Measurements from ENCODE around the gene LCN9. TPM values are rescaled to one million over a fixed set of nuclear protein-coding genes. Genes with fewer than 3 reads are reported as not detected.

Gene LCN9
- polyA plus RNA-seq (2013): not detected

- Histone ChIP-seq H3K27ac (ENCODE audit: insufficient read depth in 1 of 2, low read depth in 1 of 2, low read length in 2 of 2, poor library complexity in 1 of 2, severe bottlenecking in 2 of 2) (no peak within 1 kb of the TSS), H3K4me3 (ENCODE audit: control insufficient read depth in 1 of 7, extremely low read depth in 1 of 7, insufficient read depth in 4 of 7, low read depth in 2 of 7, low read length in 6 of 7) (no peak within 1 kb of the TSS), H3K4me1 (ENCODE audit: control extremely low read depth in 1 of 4, control insufficient read depth in 4 of 4, insufficient read depth in 4 of 4, low read length in 3 of 4) (no peaks in the 10 kb centered on the region), H3K9me3 (ENCODE audit: control extremely low read depth in 1 of 5, control insufficient read depth in 4 of 5, insufficient read depth in 2 of 5, low read depth in 1 of 5, low read length in 4 of 5) (no peaks in the 10 kb centered on the region), H3K36me3 (ENCODE audit: control insufficient read depth in 4 of 4, insufficient read depth in 4 of 4, low read length in 3 of 4) (no peaks in the 10 kb centered on the region), H3K27me3 (replicated peaks in 2 of 5; ENCODE audit: control insufficient read depth in 4 of 5, insufficient read depth in 5 of 5, low read length in 4 of 5) (peaks cover 0 to 8% (median 0%) of the 10 kb centered on the region in 5 experiments)
- 80% methylated on average over 16 of the region's 25 CpGs for WGBS (ENCODE audit: insufficient coverage)
- no peak for DNase-seq
- CTCF ChIA-PET: no interaction called here
- POLR2A ChIA-PET: no interaction called here
These were observed at the start of gene LCN9 for GRCh38 chr9:135662758-135663450. Gene LCN9, plus strand, starts transcription at chr9:135663309. Its CDS starts 13 bp downstream, at chr9:135663322.

GRCh38 chr9:135613946-135614805 is 48.9 kb upstream of the LCN9 start:
- Histone ChIP-seq H3K27me3 (replicated peaks in 2 of 5; ENCODE audit: control insufficient read depth in 4 of 5, insufficient read depth in 5 of 5, low read length in 4 of 5) (no peaks in the 10 kb centered on the region), H3K4me3 (ENCODE audit: control insufficient read depth in 1 of 7, extremely low read depth in 1 of 7, insufficient read depth in 4 of 7, low read depth in 2 of 7, low read length in 6 of 7) (no peak overlapping the region), H3K36me3 (ENCODE audit: control insufficient read depth in 4 of 4, insufficient read depth in 4 of 4, low read length in 3 of 4) (no peaks in the 10 kb centered on the region), H3K9me3 (ENCODE audit: control extremely low read depth in 1 of 5, control insufficient read depth in 4 of 5, insufficient read depth in 2 of 5, low read depth in 1 of 5, low read length in 4 of 5) (no peaks in the 10 kb centered on the region), H3K27ac (ENCODE audit: insufficient read depth in 1 of 2, low read depth in 1 of 2, low read length in 2 of 2, poor library complexity in 1 of 2, severe bottlenecking in 2 of 2) (no peak overlapping the region), H3K4me1 (ENCODE audit: control extremely low read depth in 1 of 4, control insufficient read depth in 4 of 4, insufficient read depth in 4 of 4, low read length in 3 of 4) (no peaks in the 10 kb centered on the region)
- DNase-seq: no peak
- POLR2A ChIA-PET: no interaction called here
- WGBS (ENCODE audit: insufficient coverage): 85% methylated on average over 31 of the region's 34 CpGs
- CTCF ChIA-PET: no interaction called here

- Histone ChIP-seq H3K36me3 (ENCODE audit: control insufficient read depth in 4 of 4, insufficient read depth in 4 of 4, low read length in 3 of 4) (no peaks in the 10 kb centered on the region), H3K27me3 (replicated peaks in 2 of 5; ENCODE audit: control insufficient read depth in 4 of 5, insufficient read depth in 5 of 5, low read length in 4 of 5) (no peaks in the 10 kb centered on the region), H3K4me1 (ENCODE audit: control extremely low read depth in 1 of 4, control insufficient read depth in 4 of 4, insufficient read depth in 4 of 4, low read length in 3 of 4) (no peaks in the 10 kb centered on the region), H3K27ac (ENCODE audit: insufficient read depth in 1 of 2, low read depth in 1 of 2, low read length in 2 of 2, poor library complexity in 1 of 2, severe bottlenecking in 2 of 2) (no peak overlapping the region), H3K4me3 (ENCODE audit: control insufficient read depth in 1 of 7, extremely low read depth in 1 of 7, insufficient read depth in 4 of 7, low read depth in 2 of 7, low read length in 6 of 7) (no peak overlapping the region), H3K9me3 (ENCODE audit: control extremely low read depth in 1 of 5, control insufficient read depth in 4 of 5, insufficient read depth in 2 of 5, low read depth in 1 of 5, low read length in 4 of 5) (no peaks in the 10 kb centered on the region)
- DNase-seq: no peak
- POLR2A ChIA-PET: no interaction called here
- CTCF ChIA-PET: no interaction called here
- 91% methylated on average over 26 of the region's 29 CpGs for WGBS (ENCODE audit: insufficient coverage)
These were observed 48.1 kb upstream of the LCN9 start for GRCh38 chr9:135614821-135615665.

- CTCF ChIA-PET: interaction anchor here (1.3 kb wide), 1 partner anchor 13 kb away, joined by 4 read pairs; no protein-coding TSS in a partner anchor
- H3K4me1 ChIP-seq (ENCODE audit: control extremely low read depth in 1 of 4, control insufficient read depth in 4 of 4, insufficient read depth in 4 of 4, low read length in 3 of 4): no peaks in the 10 kb centered on the region
- H3K27me3 ChIP-seq (replicated peaks in 2 of 5; ENCODE audit: control insufficient read depth in 4 of 5, insufficient read depth in 5 of 5, low read length in 4 of 5): peaks cover 0 to 3% (median 0%) of the 10 kb centered on the region in 5 experiments
- no peak overlapping the region for H3K4me3 ChIP-seq (ENCODE audit: control insufficient read depth in 1 of 7, extremely low read depth in 1 of 7, insufficient read depth in 4 of 7, low read depth in 2 of 7, low read length in 6 of 7)
- H3K9me3 ChIP-seq (ENCODE audit: control extremely low read depth in 1 of 5, control insufficient read depth in 4 of 5, insufficient read depth in 2 of 5, low read depth in 1 of 5, low read length in 4 of 5): no peaks in the 10 kb centered on the region
- POLR2A ChIA-PET: no interaction called here
- H3K27ac ChIP-seq (ENCODE audit: insufficient read depth in 1 of 2, low read depth in 1 of 2, low read length in 2 of 2, poor library complexity in 1 of 2, severe bottlenecking in 2 of 2): no peak overlapping the region
- WGBS (ENCODE audit: insufficient coverage): 75% methylated on average over 28 of the region's 31 CpGs
- no peaks in the 10 kb centered on the region for H3K36me3 ChIP-seq (ENCODE audit: control insufficient read depth in 4 of 4, insufficient read depth in 4 of 4, low read length in 3 of 4)
- no peak for DNase-seq
These were observed 47.2 kb upstream of the LCN9 start for GRCh38 chr9:135615666-135616618.

GRCh38 chr9:135616619-135617537 is 46.2 kb upstream of the LCN9 start:
- Histone ChIP-seq H3K27ac (ENCODE audit: insufficient read depth in 1 of 2, low read depth in 1 of 2, low read length in 2 of 2, poor library complexity in 1 of 2, severe bottlenecking in 2 of 2) (no peak overlapping the region), H3K4me1 (ENCODE audit: control extremely low read depth in 1 of 4, control insufficient read depth in 4 of 4, insufficient read depth in 4 of 4, low read length in 3 of 4) (no peaks in the 10 kb centered on the region), H3K4me3 (ENCODE audit: control insufficient read depth in 1 of 7, extremely low read depth in 1 of 7, insufficient read depth in 4 of 7, low read depth in 2 of 7, low read length in 6 of 7) (no peak overlapping the region), H3K9me3 (ENCODE audit: control extremely low read depth in 1 of 5, control insufficient read depth in 4 of 5, insufficient read depth in 2 of 5, low read depth in 1 of 5, low read length in 4 of 5) (no peaks in the 10 kb centered on the region), H3K36me3 (ENCODE audit: control insufficient read depth in 4 of 4, insufficient read depth in 4 of 4, low read length in 3 of 4) (no peaks in the 10 kb centered on the region), H3K27me3 (replicated peaks in 2 of 5; ENCODE audit: control insufficient read depth in 4 of 5, insufficient read depth in 5 of 5, low read length in 4 of 5) (peaks cover 0 to 4% (median 0%) of the 10 kb centered on the region in 5 experiments)
- DNase-seq: no peak
- ChIA-PET CTCF (interaction anchor here (1.3 kb wide), 1 partner anchor 13 kb away, joined by 4 read pairs; no protein-coding TSS in a partner anchor), POLR2A (no interaction called here)
- 86% methylated on average over 31 of the region's 34 CpGs for WGBS (ENCODE audit: insufficient coverage)

GRCh38 chr9:135617538-135617900 is 45.6 kb upstream of the LCN9 start:
- Histone ChIP-seq H3K4me1 (ENCODE audit: control extremely low read depth in 1 of 4, control insufficient read depth in 4 of 4, insufficient read depth in 4 of 4, low read length in 3 of 4) (no peaks in the 10 kb centered on the region), H3K36me3 (ENCODE audit: control insufficient read depth in 4 of 4, insufficient read depth in 4 of 4, low read length in 3 of 4) (no peaks in the 10 kb centered on the region), H3K9me3 (ENCODE audit: control extremely low read depth in 1 of 5, control insufficient read depth in 4 of 5, insufficient read depth in 2 of 5, low read depth in 1 of 5, low read length in 4 of 5) (no peaks in the 10 kb centered on the region), H3K27me3 (replicated peaks in 2 of 5; ENCODE audit: control insufficient read depth in 4 of 5, insufficient read depth in 5 of 5, low read length in 4 of 5) (peaks cover 0 to 10% (median 0%) of the 10 kb centered on the region in 5 experiments), H3K4me3 (ENCODE audit: control insufficient read depth in 1 of 7, extremely low read depth in 1 of 7, insufficient read depth in 4 of 7, low read depth in 2 of 7, low read length in 6 of 7) (no peak overlapping the region), H3K27ac (ENCODE audit: insufficient read depth in 1 of 2, low read depth in 1 of 2, low read length in 2 of 2, poor library complexity in 1 of 2, severe bottlenecking in 2 of 2) (no peak overlapping the region)
- 93% methylated on average over 11 of the region's 13 CpGs for WGBS (ENCODE audit: insufficient coverage)
- DNase-seq: no peak
- POLR2A ChIA-PET: no interaction called here
- CTCF ChIA-PET: no interaction called here

Data from common myeloid progenitor, CD34-positive (primary cell).